Caco-2 (cell line): ENCODE data around the gene UBE2D3. TPM values are rescaled to one million over a fixed set of nuclear protein-coding genes. Genes with fewer than 3 reads are reported as not detected.

Experiments used
- Bru-seq: library from RNA; stranded (reverse); fragments of 400-500 nt; gene quantifications from one replicate; lab custom pipeline; 2021; lab: Mats Ljungman, UMichigan
- BruChase-seq, 2 experiments: library from RNA; stranded (reverse); fragments of 400-500 nt; gene quantifications; one replicate each; lab custom pipeline; 2021; lab: Mats Ljungman, UMichigan
- BruUV-seq: library from RNA; stranded (reverse); fragments of 400-500 nt; replicated peaks from 2 replicates; lab custom pipeline; 2021; lab: Mats Ljungman, UMichigan
- CTCF ChIA-PET: fragments of 300-600 bp; sonication (Branson Sonifier 250); formaldehyde crosslinking; loops from one replicate; lab custom pipeline; 2022; ENCODE audit warnings: antibody characterized with exemption; lab: Charles Lee
- POLR2A ChIA-PET: fragments of 300-600 bp; sonication (Branson Sonifier 250); formaldehyde crosslinking; loops from one replicate; lab custom pipeline; 2022; ENCODE audit warnings: antibody characterized with exemption; lab: Charles Lee
- DNase-seq, 2 experiments: peaks; one replicate each; pipeline versions ENCODE4 v3.0.0 to v3.0.0-alpha.2; 2020 to 2022
- H3K27me3 ChIP-seq: replicated peaks from 2 replicates; pipeline ENCODE4 v1.6.0; 2011; ENCODE audit warnings: low read length; ENCODE audit not compliant: control insufficient read depth, insufficient read depth
- H3K36me3 ChIP-seq: 2 replicates; pipeline ENCODE4 v1.5.1; 2011; ENCODE audit warnings: low read length; ENCODE audit not compliant: control insufficient read depth, insufficient read depth
- H3K4me1 ChIP-seq: fragments of 250-450 bp; sonication (Bioruptor Pico); 2 replicates; pipeline ENCODE4 v1.5.1; 2020; ENCODE audit warnings: mild to moderate bottlenecking
- H3K4me3 ChIP-seq: 2 replicates; pipeline ENCODE4 v1.5.1; 2011; ENCODE audit warnings: low read depth, mild to moderate bottlenecking, control low read depth, low read length
- H3K9me3 ChIP-seq: fragments of 250-450 bp; sonication (Bioruptor Pico); 2 replicates; pipeline ENCODE4 v1.5.1; 2020; ENCODE audit warnings: mild to moderate bottlenecking, moderate library complexity
- H3K27ac Mint-ChIP-seq: one replicate; pipeline ENCODE4 v1.8.0; 2022; ENCODE audit warnings: mixed read lengths; ENCODE audit not compliant: unreplicated experiment
- H3K27me3 Mint-ChIP-seq: one replicate; pipeline ENCODE4 v1.8.0; 2022; ENCODE audit warnings: mixed read lengths; ENCODE audit not compliant: insufficient read depth, unreplicated experiment
- H3K36me3 Mint-ChIP-seq: one replicate; pipeline ENCODE4 v1.8.0; 2022; ENCODE audit warnings: mild to moderate bottlenecking, mixed read lengths; ENCODE audit not compliant: insufficient read depth, unreplicated experiment
- H3K4me1 Mint-ChIP-seq: one replicate; pipeline ENCODE4 v1.8.0; 2022; ENCODE audit warnings: low read depth, mixed read lengths; ENCODE audit not compliant: unreplicated experiment
- H3K4me3 Mint-ChIP-seq: one replicate; pipeline ENCODE4 v1.8.0; 2022; ENCODE audit warnings: mild to moderate bottlenecking, moderate library complexity, mixed read lengths; ENCODE audit not compliant: unreplicated experiment
- H3K9me3 Mint-ChIP-seq: one replicate; pipeline ENCODE4 v1.8.0; 2022; ENCODE audit warnings: mixed read lengths; ENCODE audit not compliant: unreplicated experiment
- CTCF ChIP-seq, 2 experiments: fragments of 200-600 bp in 1 of 2; IDR thresholded peaks; 1 replicate in 1 of 2; 2 replicates in 1 of 2; pipeline versions ENCODE4 v1.5.1 to v1.8.0; 2011 to 2022; ENCODE audit warnings: antibody characterized with exemption in 1 of 2, control low read depth in 1 of 2, inconsistent platforms in 1 of 2, low read depth in 1 of 2, low read length in 1 of 2, mild to moderate bottlenecking in 1 of 2, moderate library complexity in 1 of 2; ENCODE audit not compliant: insufficient read depth in 1 of 2, severe bottlenecking in 1 of 2, unreplicated experiment in 1 of 2
- intact Hi-C: fragments of 100-400 bp; cut with micrococcal nuclease; formaldehyde crosslinking; loops from one replicate; pipeline ENCODE4 v1.10.0; 2022; ENCODE audit not compliant: unreplicated experiment
- long read RNA-seq: library from polyadenylated mRNA; stranded (forward); transcript quantifications from one replicate; pipeline ENCODE4 v2.0.0, GENCODE V29; 2022
- total RNA-seq: library from RNA; stranded (reverse); gene quantifications from 2 replicates; pipeline ENCODE4 v1.2.3, GENCODE V29; 2022

Gene UBE2D3
- total RNA-seq (294 and 305 TPM in 2 replicates), Bru-seq, nascent RNA (percentile 96 among the genes with signal in this experiment), BruChase-seq, experiment 1, labeled RNA remaining after a 2-hour chase (percentile 94 among the genes with signal in this experiment), BruChase-seq, experiment 2, labeled RNA remaining after a 6-hour chase (percentile 95 among the genes with signal in this experiment)
- long read RNA-seq, full-length matches to known transcripts = 484 of 625 reads
- long read RNA-seq, partial matches to known transcripts = 99 of 625 reads
- long read RNA-seq, other reads (novel, unspliced or antisense) = 42 of 625 reads

GRCh38 chr4:102826890-102827673, at the start of gene UBE2D3:
Gene UBE2D3 (minus strand): TSS chr4:102827551. CDS start chr4:102826508, 1,043 bp downstream.
- no peak within 1 kb of the TSS for H3K27ac Mint-ChIP-seq
- H3K9me3 Mint-ChIP-seq = no peaks in the 10 kb centered on the region
- H3K27me3 Mint-ChIP-seq = no peaks in the 10 kb centered on the region
- H3K4me1 ChIP-seq = peaks cover 25% of the 10 kb centered on the region
- H3K36me3 Mint-ChIP-seq = peaks cover 5% of the 10 kb centered on the region
- ChIA-PET CTCF (interaction anchor here (1.5 to 2.0 kb wide), 2 partner anchors 42 to 206 kb away, joined by 5 to 15 read pairs; partner anchors contain the start of gene CISD2), POLR2A (interaction anchor here (0.6 to 3.3 kb wide), 12 partner anchors 9 to 295 kb away, joined by 3 to 72 read pairs (median 6); partner anchors contain the start of genes CISD2 and MANBA)
- TF ChIP-seq CTCF (IDR thresholded peaks at IDR 0.05; ENCODE audit: insufficient read depth in 1 of 2, low read depth in 1 of 2, low read length in 1 of 2, severe bottlenecking in 1 of 2, unreplicated experiment in 1 of 2) = no peak
- intact Hi-C loops = loop anchor here (1.0 to 5.0 kb wide), 5 partner anchors 42 to 1480 kb away; partner anchors contain the start of genes PPP3CA and SLC9B2
- no TSS peak for BruUV-seq
- no peak within 1 kb of the TSS for H3K4me3 Mint-ChIP-seq
- H3K9me3 ChIP-seq = no peaks in the 10 kb centered on the region
- H3K4me1 Mint-ChIP-seq = peaks cover 5% of the 10 kb centered on the region
- peak; percentile 94 for DNase-seq
- no peaks in the 10 kb centered on the region for H3K27me3 ChIP-seq
- H3K36me3 ChIP-seq = no peaks in the 10 kb centered on the region
- H3K4me3 ChIP-seq = peak within 1 kb of the TSS; percentile 92

GRCh38 chr4:102871772-102872171, 44.4 kb upstream of the UBE2D3 start:
- H3K4me3 ChIP-seq = no peak overlapping the region
- no peaks in the 10 kb centered on the region for H3K27me3 Mint-ChIP-seq
- CTCF ChIA-PET = no interaction called here
- BruUV-seq = no TSS peak
- no peaks in the 10 kb centered on the region for H3K4me1 Mint-ChIP-seq
- no peak for TF ChIP-seq CTCF (IDR thresholded peaks at IDR 0.05; ENCODE audit: insufficient read depth in 1 of 2, low read depth in 1 of 2, low read length in 1 of 2, severe bottlenecking in 1 of 2, unreplicated experiment in 1 of 2)
- intact Hi-C loops = no loop called here
- POLR2A ChIA-PET = no interaction called here
- peaks cover 56% of the 10 kb centered on the region for H3K36me3 Mint-ChIP-seq
- peaks cover 4% of the 10 kb centered on the region; the same call in 1 of the 2 replicates for H3K9me3 ChIP-seq
- no peaks in the 10 kb centered on the region for H3K36me3 ChIP-seq
- H3K9me3 Mint-ChIP-seq = peaks cover 9% of the 10 kb centered on the region
- H3K4me3 Mint-ChIP-seq = no peak overlapping the region
- H3K4me1 ChIP-seq = 0 out of 2 replicates have a peak, but pooled peaks cover 3% of the 10 kb centered on the region
- H3K27me3 ChIP-seq = no peaks in the 10 kb centered on the region
- no peak overlapping the region for H3K27ac Mint-ChIP-seq
- no peak for DNase-seq
